Mesendoderm (in vitro differentiated cells): Measurements from ENCODE around the gene ATOH1.
A peak's percentile ranks its signal among the peaks of the same experiment; 100 is the strongest.

Source experiments
- DNase-seq: peaks from one replicate; pipeline ENCODE4 v3.0.0; 2013
- H2AK5ac ChIP-seq: 2 replicates; pipeline ENCODE4 v1.6.1; 2013; ENCODE audit warnings: low read length, inconsistent platforms
- H2BK120ac ChIP-seq: 2 replicates; pipeline ENCODE4 v1.6.1; 2013; ENCODE audit warnings: low read depth, mild to moderate bottlenecking, low read length, moderate library complexity, mixed read lengths
- H2BK15ac ChIP-seq: replicated peaks from 2 replicates; pipeline ENCODE4 v1.6.1; 2013; ENCODE audit warnings: low read depth, mild to moderate bottlenecking, moderate library complexity
- H2BK5ac ChIP-seq: 2 replicates; pipeline ENCODE4 v1.6.1; 2013; ENCODE audit warnings: low read length, inconsistent platforms
- H3K18ac ChIP-seq: 2 replicates; pipeline ENCODE4 v1.6.1; 2013; ENCODE audit warnings: mild to moderate bottlenecking, low read length, mixed read lengths
- H3K23ac ChIP-seq: one replicate; pipeline ENCODE4 v1.6.1; 2013; ENCODE audit warnings: low read length
- H3K27ac ChIP-seq: 2 replicates; pipeline ENCODE4 v1.5.1; 2013; ENCODE audit warnings: low read depth, mild to moderate bottlenecking, inconsistent platforms, low read length, moderate library complexity
- H3K27me3 ChIP-seq: 2 replicates; pipeline ENCODE4 v1.6.1; 2013; ENCODE audit warnings: low read length, control low read depth, mild to moderate bottlenecking, inconsistent platforms; ENCODE audit not compliant: insufficient read depth, poor library complexity
- H3K36me3 ChIP-seq: 2 replicates; pipeline ENCODE4 v1.6.1; 2013; ENCODE audit warnings: low read length, inconsistent platforms; ENCODE audit not compliant: control insufficient read depth, insufficient read depth
- H3K4ac ChIP-seq: one replicate; pipeline ENCODE4 v1.6.1; 2013; ENCODE audit warnings: low read depth, mild to moderate bottlenecking, low read length, moderate library complexity
- H3K4me1 ChIP-seq: 2 replicates; pipeline ENCODE4 v1.6.1; 2013; ENCODE audit warnings: low read depth, low read length, inconsistent platforms; ENCODE audit not compliant: control insufficient read depth
- H3K4me2 ChIP-seq: 2 replicates; pipeline ENCODE4 v1.6.1; 2013; ENCODE audit warnings: low read length
- H3K4me3 ChIP-seq: 2 replicates; pipeline ENCODE4 v1.5.1; 2013; ENCODE audit warnings: mild to moderate bottlenecking, low read length
- H3K56ac ChIP-seq: one replicate; pipeline ENCODE4 v1.6.1; 2013; ENCODE audit warnings: low read length
- H3K79me1 ChIP-seq: 2 replicates; pipeline ENCODE4 v1.6.1; 2013; ENCODE audit warnings: low read length, inconsistent platforms
- H3K79me2 ChIP-seq: 2 replicates; pipeline ENCODE4 v1.6.1; 2013; ENCODE audit warnings: mild to moderate bottlenecking, low read length; ENCODE audit not compliant: control insufficient read depth, insufficient read depth
- H3K9ac ChIP-seq: 2 replicates; pipeline ENCODE4 v1.6.1; 2013; ENCODE audit warnings: low read length, inconsistent platforms
- H4K5ac ChIP-seq: one replicate; pipeline ENCODE4 v1.6.1; 2013; ENCODE audit warnings: low read length
- H4K8ac ChIP-seq: one replicate; pipeline ENCODE4 v1.6.1; 2013; ENCODE audit warnings: low read depth, mild to moderate bottlenecking, control low read depth, low read length, moderate library complexity
- WGBS: extraction: QIAGEN DNeasy Blood & Tissue Kit; methylation state at CpG from one replicate; pipeline ENCODE4 v1.1.7; 2013; ENCODE audit warnings: low lambda C conversion rate, missing lambda C conversion rate; ENCODE audit not compliant: insufficient coverage; ENCODE audit errors: extremely low coverage; 5-methylcytosine and 5-hydroxymethylcytosine counted together

Gene ATOH1

GRCh38 chr4:93831716-93832496 is 3.4 kb downstream of the ATOH1 start:
- Histone ChIP-seq H3K79me2 (no peaks in the 10 kb centered on the region), H3K4me3 (no peak overlapping the region), H3K56ac (no peak overlapping the region), H3K9ac (no peak overlapping the region), H3K4ac (no peak overlapping the region), H3K79me1 (no peaks in the 10 kb centered on the region), H4K8ac (no peak overlapping the region), H3K23ac (no peak overlapping the region), H3K18ac (no peak overlapping the region), H2AK5ac (no peak overlapping the region), H3K4me2 (no peak overlapping the region), H2BK120ac (no peak overlapping the region), H2BK5ac (no peak overlapping the region), H3K36me3 (no peaks in the 10 kb centered on the region), H3K4me1 (peaks cover 2% of the 10 kb centered on the region), H2BK15ac (no peak overlapping the region), H3K27ac (no peak overlapping the region), H4K5ac (no peak overlapping the region), H3K27me3 (peaks cover 70% of the 10 kb centered on the region)
- no CpG with 5 or more reads among the region's 25 CpGs for WGBS
- DNase-seq, result peak; percentile 36

GRCh38 chr4:93834249-93835066 is 5.9 kb downstream of the ATOH1 start:
- Histone ChIP-seq H4K5ac (no peak overlapping the region), H3K4me2 (peak overlapping the region; percentile 31), H3K79me2 (no peaks in the 10 kb centered on the region), H3K56ac (no peak overlapping the region), H2BK15ac (no peak overlapping the region), H2AK5ac (no peak overlapping the region), H4K8ac (no peak overlapping the region), H3K4me3 (no peak overlapping the region), H2BK5ac (no peak overlapping the region), H3K4ac (no peak overlapping the region), H3K27ac (no peak overlapping the region), H3K9ac (no peak overlapping the region), H3K4me1 (peaks cover 2% of the 10 kb centered on the region), H3K27me3 (peaks cover 53% of the 10 kb centered on the region), H3K18ac (no peak overlapping the region), H3K79me1 (no peaks in the 10 kb centered on the region), H3K36me3 (no peaks in the 10 kb centered on the region), H3K23ac (no peak overlapping the region), H2BK120ac (no peak overlapping the region)
- DNase-seq, result peak; percentile 61
- WGBS, result no CpG with 5 or more reads among the region's 42 CpGs

- Histone ChIP-seq H3K27me3 (peaks cover 48% of the 10 kb centered on the region), H3K4ac (no peak overlapping the region), H2BK120ac (no peak overlapping the region), H3K4me2 (no peak overlapping the region), H3K79me2 (no peaks in the 10 kb centered on the region), H3K4me3 (no peak overlapping the region), H3K27ac (no peak overlapping the region), H3K79me1 (no peaks in the 10 kb centered on the region), H3K4me1 (peaks cover 2% of the 10 kb centered on the region), H2BK5ac (no peak overlapping the region), H2AK5ac (no peak overlapping the region), H4K5ac (no peak overlapping the region), H3K18ac (no peak overlapping the region), H3K23ac (no peak overlapping the region), H3K56ac (no peak overlapping the region), H2BK15ac (no peak overlapping the region), H3K9ac (no peak overlapping the region), H3K36me3 (no peaks in the 10 kb centered on the region), H4K8ac (no peak overlapping the region)
- DNase-seq, result no peak
- WGBS, result no CpG with 5 or more reads among the region's 1 CpG
Observed at GRCh38 chr4:93835929-93836328, 7.4 kb downstream of the ATOH1 start.

GRCh38 chr4:93839704-93840103 is 11.2 kb downstream of the ATOH1 start:
- WGBS, result no CpG with 5 or more reads among the region's 4 CpGs
- Histone ChIP-seq H3K27me3 (peaks cover 24% of the 10 kb centered on the region), H3K9ac (no peak overlapping the region)

GRCh38 chr4:93841803-93842345 is 13.3 kb downstream of the ATOH1 start:
- Histone ChIP-seq H3K4me1 (no peaks in the 10 kb centered on the region), H2BK15ac (no peak overlapping the region)
- DNase-seq, result no peak

More at GRCh38 chr4:93839704-93840103, 11.2 kb downstream of the ATOH1 start:
- H3K18ac ChIP-seq, result no peak overlapping the region
- H3K36me3 ChIP-seq, result no peaks in the 10 kb centered on the region
- H2BK5ac ChIP-seq, result no peak overlapping the region
- peaks cover 2% of the 10 kb centered on the region for H3K4me1 ChIP-seq
- no peak overlapping the region for H3K4me3 ChIP-seq
- no peak overlapping the region for H4K8ac ChIP-seq
- H2BK15ac ChIP-seq, result no peak overlapping the region
- no peak overlapping the region for H2BK120ac ChIP-seq
- H3K56ac ChIP-seq, result no peak overlapping the region
- H3K23ac ChIP-seq, result no peak overlapping the region
- no peak overlapping the region for H3K4me2 ChIP-seq
- no peak overlapping the region for H3K4ac ChIP-seq
- no peak for DNase-seq
- H3K27ac ChIP-seq, result no peak overlapping the region
- H4K5ac ChIP-seq, result no peak overlapping the region
- H2AK5ac ChIP-seq, result no peak overlapping the region
- H3K79me2 ChIP-seq, result no peaks in the 10 kb centered on the region
- no peaks in the 10 kb centered on the region for H3K79me1 ChIP-seq

More at GRCh38 chr4:93841803-93842345, 13.3 kb downstream of the ATOH1 start:
- Histone ChIP-seq H2BK5ac (no peak overlapping the region), H4K5ac (no peak overlapping the region), H2AK5ac (no peak overlapping the region), H4K8ac (no peak overlapping the region), H3K4ac (no peak overlapping the region), H3K9ac (no peak overlapping the region), H3K27ac (no peak overlapping the region), H3K4me2 (no peak overlapping the region), H3K56ac (no peak overlapping the region), H3K36me3 (no peaks in the 10 kb centered on the region), H3K27me3 (peaks cover 10% of the 10 kb centered on the region), H3K4me3 (no peak overlapping the region), H2BK120ac (no peak overlapping the region), H3K23ac (no peak overlapping the region), H3K18ac (no peak overlapping the region), H3K79me2 (no peaks in the 10 kb centered on the region), H3K79me1 (no peaks in the 10 kb centered on the region)
- WGBS, result no CpG with 5 or more reads among the region's 3 CpGs
